GM06990 (cell line): ENCODE data around the gene CFAP46.

Experiments
- DNase-seq: peaks from one replicate; pipeline ENCODE4 v3.0.0-alpha.2; 2011; ENCODE audit not compliant: insufficient read length; ENCODE audit errors: extremely low read depth
- H3K27me3 ChIP-seq: replicated peaks from 2 replicates; pipeline ENCODE4 v1.6.0; 2011; ENCODE audit warnings: low read length; ENCODE audit not compliant: control insufficient read depth, insufficient read depth
- H3K36me3 ChIP-seq: 2 replicates; pipeline ENCODE4 v1.5.1; 2011; ENCODE audit warnings: low read length; ENCODE audit not compliant: control insufficient read depth, insufficient read depth
- H3K4me3 ChIP-seq: replicated peaks from 2 replicates; pipeline ENCODE4 v1.5.1; 2011; ENCODE audit warnings: low read depth, mild to moderate bottlenecking, control low read depth, low read length
- CTCF ChIP-seq: IDR thresholded peaks from 2 replicates; pipeline ENCODE4 v1.5.1; 2011; ENCODE audit warnings: low read length, control low read depth, mild to moderate bottlenecking, inconsistent platforms; ENCODE audit not compliant: insufficient read depth, poor library complexity, severe bottlenecking

Gene CFAP46

GRCh38 chr10:132861884-132862461, 80.4 kb downstream of the CFAP46 start:
- Histone ChIP-seq H3K27me3 (no peaks in the 10 kb centered on the region), H3K4me3 (no peak overlapping the region), H3K36me3 (no peaks in the 10 kb centered on the region)
- TF ChIP-seq CTCF: no peak
- no peak for DNase-seq

GRCh38 chr10:132861116-132861691, 81.2 kb downstream of the CFAP46 start:
- DNase-seq: no peak
- no peaks in the 10 kb centered on the region for H3K36me3 ChIP-seq

GRCh38 chr10:132860532-132860931, 81.8 kb downstream of the CFAP46 start:
- Histone ChIP-seq H3K27me3 (no peaks in the 10 kb centered on the region), H3K4me3 (no peak overlapping the region), H3K36me3 (no peaks in the 10 kb centered on the region)
- DNase-seq: no peak
- TF ChIP-seq CTCF: no peak

More at GRCh38 chr10:132861116-132861691, 81.2 kb downstream of the CFAP46 start:
- no peaks in the 10 kb centered on the region for H3K27me3 ChIP-seq
- no peak overlapping the region for H3K4me3 ChIP-seq
- TF ChIP-seq CTCF: no peak

GRCh38 chr10:132859084-132859855, 83.1 kb downstream of the CFAP46 start:
- no peak for TF ChIP-seq CTCF
- H3K36me3 ChIP-seq: no peaks in the 10 kb centered on the region
- H3K27me3 ChIP-seq: no peaks in the 10 kb centered on the region
- no peak for DNase-seq
- H3K4me3 ChIP-seq: no peak overlapping the region

GRCh38 chr10:132858121-132859081, 84.0 kb downstream of the CFAP46 start:
- Histone ChIP-seq H3K36me3 (no peaks in the 10 kb centered on the region), H3K4me3 (no peak overlapping the region), H3K27me3 (no peaks in the 10 kb centered on the region)
- no peak for DNase-seq
- TF ChIP-seq CTCF: no peak
